GM12801 (cell line): Measurements from ENCODE around the gene VANGL2.

Experiments
- CTCF ChIP-seq: IDR thresholded peaks from one replicate; pipeline ENCODE4 v1.5.1; 2011; ENCODE audit warnings: control low read depth; ENCODE audit not compliant: insufficient read length; ENCODE audit errors: extremely low read depth

The VANGL2 gene

DNA sequence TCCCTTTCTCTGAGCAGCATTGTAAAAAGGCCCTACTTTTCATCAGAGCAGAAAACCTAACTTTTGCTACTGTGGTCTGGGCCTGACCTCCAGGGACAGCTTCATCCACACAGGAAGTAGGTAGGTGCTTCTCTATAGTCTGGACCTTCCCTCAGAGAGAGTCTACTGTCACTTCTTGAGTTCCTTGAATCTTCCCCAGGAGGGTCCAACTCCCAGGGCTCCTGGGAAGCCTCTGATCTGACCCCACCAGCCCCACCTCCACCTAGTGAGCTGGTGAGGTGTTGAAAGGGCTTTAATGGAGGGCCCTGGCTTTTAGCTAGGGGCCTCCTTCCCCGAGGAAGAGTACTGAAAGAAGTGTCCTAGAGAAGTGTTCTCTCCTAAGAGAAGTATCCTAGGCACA is 2.7 kb upstream of the VANGL2 start:
- TF ChIP-seq CTCF: no peak

DNA sequence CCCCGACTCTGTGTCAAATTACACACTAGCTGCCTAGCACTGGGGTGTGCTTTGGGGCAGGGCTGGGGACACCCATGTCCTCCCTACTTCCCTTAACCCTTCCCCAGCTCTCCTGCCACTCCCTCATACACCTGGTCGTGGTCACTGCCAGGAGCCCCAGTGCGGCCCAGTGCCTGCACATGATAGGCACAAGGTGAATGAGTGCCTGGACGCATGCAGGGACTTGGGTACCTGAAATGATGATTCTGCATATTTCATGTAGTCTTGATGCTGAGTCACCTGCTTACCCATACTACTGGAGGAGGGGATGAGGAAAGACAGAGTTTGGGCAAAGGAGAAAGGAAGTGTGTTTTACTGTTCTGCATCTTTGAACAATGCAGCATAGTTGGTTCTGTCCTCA is 1.5 kb upstream of the VANGL2 start:
- TF ChIP-seq CTCF: no peak

DNA sequence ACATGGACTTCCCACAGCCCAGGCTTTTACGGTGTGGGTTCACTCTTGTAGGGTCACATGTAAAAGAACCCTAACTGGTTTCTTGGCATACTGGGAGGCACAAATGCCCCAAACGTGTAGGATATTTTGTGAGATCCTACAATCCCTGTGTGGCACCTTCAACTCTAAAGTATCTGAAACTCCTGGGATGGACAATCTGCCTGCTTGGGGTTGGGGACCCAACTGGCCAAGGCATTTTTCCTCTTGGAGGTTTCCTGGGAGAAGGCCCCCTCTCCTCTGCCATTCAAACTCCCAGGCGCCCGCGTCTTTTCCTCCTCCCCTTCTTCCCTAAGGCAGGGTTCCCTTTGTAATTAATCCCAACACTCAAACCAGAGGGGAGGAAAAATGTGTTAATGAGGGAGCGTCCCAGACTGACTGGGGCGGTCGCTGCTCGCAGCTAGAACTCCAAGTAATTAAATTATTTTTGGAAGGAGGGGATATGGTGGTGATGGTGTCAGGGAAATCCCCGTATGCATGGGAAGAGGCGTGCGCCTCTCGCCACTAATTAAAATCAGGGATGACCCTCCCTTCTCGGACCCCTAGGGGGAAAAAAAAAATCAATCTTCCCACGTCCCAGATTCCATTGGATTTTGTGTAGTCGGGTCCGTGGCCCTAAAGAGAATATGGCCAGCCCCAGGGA is 681 bp upstream of the VANGL2 start:
- TF ChIP-seq CTCF: no peak

DNA sequence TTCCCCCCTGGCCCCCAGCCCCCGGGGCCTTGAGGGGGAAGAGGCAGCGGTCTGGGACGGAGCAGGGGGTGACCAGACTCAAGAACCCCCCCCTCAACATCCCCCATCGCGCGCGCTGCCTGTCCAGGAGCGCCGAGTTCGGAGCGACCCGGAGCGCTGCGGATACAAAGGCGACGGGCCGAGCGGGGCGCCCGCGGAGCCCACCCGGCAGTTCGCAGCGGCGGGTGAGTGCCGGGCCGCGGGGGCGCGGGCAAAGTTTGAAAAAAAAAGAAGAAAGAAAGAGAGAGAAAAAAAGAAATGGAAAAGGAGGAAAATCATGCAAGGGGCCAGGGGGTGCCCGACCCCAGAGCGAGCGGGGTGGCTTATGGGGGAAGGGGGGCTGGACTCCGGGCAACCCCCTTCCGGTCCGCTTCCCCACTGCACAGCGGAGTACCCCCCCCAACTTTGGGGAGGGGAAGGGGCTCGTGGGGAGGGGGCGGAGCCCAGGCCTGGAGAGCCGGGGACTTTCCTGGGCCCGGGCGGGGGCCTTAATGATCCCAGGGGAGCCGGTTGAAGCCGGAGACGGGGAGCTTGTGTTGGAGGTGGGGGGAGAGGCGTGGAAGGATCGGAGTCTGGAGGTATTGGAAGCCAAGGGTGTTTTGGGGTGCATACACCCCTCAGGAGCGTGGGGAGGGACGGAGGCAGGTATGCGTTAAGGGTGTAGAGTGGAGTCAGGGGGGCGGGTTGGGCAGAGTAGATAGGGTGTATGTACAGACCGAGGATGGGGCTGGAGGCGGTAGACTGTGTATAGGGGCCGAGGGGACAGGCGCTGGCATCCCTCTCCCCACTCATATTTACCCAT is 502 bp downstream of the VANGL2 start:
- no peak for TF ChIP-seq CTCF

GRCh38 chr1:160401487-160401805 is 1.1 kb downstream of the VANGL2 start:
- no peak for TF ChIP-seq CTCF

DNA sequence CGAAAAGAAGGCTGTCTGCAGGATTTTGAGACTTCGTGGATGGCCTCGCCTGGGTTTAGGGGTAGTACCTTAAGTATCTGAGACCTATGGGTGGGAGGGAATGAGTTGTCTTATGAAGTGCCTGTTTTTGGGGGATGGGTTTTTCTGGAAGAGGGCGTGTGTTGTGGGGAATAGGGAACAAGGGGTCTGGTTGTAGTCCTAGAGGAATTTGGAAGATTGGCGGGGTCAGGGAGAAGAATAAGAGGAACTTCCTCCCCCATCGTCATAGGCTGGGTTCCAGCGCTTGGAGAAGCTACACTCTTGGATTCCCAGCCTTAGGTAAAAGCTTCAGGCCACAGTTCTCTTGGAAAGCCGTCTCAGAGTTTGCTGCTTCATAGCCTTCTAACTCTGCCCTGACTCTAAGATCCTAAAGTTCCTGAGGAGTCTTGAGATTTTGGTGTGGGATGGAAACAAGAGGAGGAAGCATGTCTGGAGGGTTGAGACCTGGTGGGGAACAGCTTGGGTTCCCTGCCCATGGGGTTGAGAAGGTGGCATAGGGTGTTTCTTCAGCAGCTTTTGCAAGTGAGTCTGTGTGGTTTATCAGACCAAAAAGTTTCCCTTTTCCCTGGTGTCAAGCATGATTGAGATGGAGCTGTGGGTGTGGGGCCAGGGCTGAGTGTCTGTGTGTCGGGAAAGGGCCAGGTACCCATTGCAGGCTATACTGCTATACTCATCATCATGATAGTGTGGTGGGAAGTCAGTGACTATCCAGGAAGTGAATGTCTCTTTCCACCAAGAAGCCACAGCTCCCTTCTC is 1.8 kb downstream of the VANGL2 start:
- no peak for TF ChIP-seq CTCF

DNA sequence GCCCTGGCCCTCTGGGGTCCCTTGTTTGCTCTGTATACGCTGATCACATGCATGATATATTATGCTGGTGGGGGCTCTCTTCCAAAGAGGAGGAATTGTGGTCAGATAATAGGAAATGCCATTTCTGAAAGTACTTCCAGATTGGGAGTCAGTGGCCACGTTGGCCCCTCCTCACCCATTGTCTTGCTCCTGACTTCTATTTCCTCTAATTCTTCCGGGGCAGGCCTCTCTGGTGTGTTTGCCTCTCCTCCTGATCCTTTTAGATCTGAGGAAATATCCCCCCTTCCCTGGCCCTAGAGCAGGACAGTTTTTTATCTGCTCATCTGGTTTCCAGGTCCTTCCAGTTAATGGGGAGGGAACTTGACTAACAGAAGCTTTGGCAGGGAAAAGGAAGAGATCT is 2.9 kb downstream of the VANGL2 start:
- TF ChIP-seq CTCF: no peak
